ENCODE measurements around the gene THYN1. TPM values are rescaled to one million over a fixed set of nuclear protein-coding genes. Genes with fewer than 3 reads are reported as not detected.
"Not testable (repeated sequence)": the region's sequence is repeated elsewhere in the genome, so short reads cannot be mapped to it uniquely, and the experiment has no call there.

The THYN1 gene
- total RNA-seq, 3 donors from 2014 or later = 37.7 to 49.0 (median 43.3) TPM

DNA sequence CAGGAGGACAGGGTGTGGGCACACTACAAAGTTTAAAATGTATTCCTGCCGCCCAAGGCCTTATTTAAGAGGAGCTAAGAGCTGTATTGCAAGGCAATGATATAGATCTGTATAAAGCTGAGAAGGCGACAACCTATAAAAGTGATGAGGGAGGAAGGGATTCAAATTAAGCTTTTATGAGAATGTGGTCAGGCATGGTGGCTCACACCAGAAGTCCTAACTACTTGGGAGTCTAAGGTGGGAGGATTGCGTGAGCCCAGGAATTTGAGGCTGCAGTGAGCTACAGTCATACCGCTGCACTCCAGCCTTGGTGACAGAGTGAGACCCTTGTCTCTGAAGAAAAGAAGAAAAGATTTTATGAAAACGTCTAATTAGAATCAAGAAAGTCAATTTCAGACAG, 13.3 kb upstream of the THYN1 start:
- Mint-ChIP-seq H3K27me3 (ENCODE audit: low read depth) (no peaks in the 10 kb centered on the region), H3K36me3 (ENCODE audit: insufficient read depth) (peaks cover 4% of the 10 kb centered on the region), H3K4me3 (no peak overlapping the region), H3K9me3 (no peaks in the 10 kb centered on the region), H3K4me1 (ENCODE audit: low read depth) (peaks cover 16% of the 10 kb centered on the region)
- DNase-seq (no peak), ATAC-seq (no peak)

DNA sequence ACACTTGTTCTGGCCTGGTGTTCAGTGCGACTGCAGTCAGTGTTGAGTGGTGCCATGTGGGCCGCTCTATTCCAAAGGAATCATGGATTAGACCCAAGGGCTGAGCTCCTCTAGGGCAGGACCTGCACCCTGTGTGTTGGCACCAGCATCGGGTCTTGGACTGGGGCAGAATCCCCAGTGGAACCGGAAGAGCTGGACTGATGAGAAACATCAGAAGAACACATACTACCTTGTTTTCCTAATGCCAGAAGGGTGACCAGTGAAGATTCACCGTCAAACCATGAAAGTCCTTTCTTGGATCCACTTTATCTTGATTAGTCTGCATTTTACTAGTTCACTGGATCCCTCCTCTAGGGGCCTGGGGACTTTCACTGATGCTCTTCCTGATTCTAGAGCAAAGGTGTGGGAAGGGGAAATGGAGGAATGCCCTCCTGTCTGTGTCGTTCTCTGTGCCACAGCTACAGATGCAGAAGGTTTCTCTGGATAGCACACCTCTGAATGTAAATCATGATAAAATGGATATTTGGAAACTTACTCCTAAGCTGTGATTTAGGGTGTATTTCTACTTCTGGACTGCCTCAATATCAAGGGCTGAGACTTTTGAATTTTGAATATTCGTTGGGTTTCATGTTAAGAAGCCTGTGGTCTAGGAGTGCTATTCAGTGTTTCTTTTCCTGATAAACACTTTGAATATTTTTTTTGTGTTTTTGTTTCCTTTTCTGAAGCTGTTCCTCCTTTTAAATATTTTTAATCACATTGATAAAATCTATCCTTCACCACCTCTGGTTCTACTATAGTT, 12.0 kb upstream of the THYN1 start:
- Mint-ChIP-seq H3K9me3 (no peaks in the 10 kb centered on the region), H3K36me3 (ENCODE audit: insufficient read depth) (peaks cover 9% of the 10 kb centered on the region), H3K4me1 (ENCODE audit: low read depth) (peaks cover 5% of the 10 kb centered on the region), H3K27me3 (ENCODE audit: low read depth) (no peaks in the 10 kb centered on the region), H3K4me3 (no peak overlapping the region)
- DNase-seq = no peak
- no peak for ATAC-seq

DNA sequence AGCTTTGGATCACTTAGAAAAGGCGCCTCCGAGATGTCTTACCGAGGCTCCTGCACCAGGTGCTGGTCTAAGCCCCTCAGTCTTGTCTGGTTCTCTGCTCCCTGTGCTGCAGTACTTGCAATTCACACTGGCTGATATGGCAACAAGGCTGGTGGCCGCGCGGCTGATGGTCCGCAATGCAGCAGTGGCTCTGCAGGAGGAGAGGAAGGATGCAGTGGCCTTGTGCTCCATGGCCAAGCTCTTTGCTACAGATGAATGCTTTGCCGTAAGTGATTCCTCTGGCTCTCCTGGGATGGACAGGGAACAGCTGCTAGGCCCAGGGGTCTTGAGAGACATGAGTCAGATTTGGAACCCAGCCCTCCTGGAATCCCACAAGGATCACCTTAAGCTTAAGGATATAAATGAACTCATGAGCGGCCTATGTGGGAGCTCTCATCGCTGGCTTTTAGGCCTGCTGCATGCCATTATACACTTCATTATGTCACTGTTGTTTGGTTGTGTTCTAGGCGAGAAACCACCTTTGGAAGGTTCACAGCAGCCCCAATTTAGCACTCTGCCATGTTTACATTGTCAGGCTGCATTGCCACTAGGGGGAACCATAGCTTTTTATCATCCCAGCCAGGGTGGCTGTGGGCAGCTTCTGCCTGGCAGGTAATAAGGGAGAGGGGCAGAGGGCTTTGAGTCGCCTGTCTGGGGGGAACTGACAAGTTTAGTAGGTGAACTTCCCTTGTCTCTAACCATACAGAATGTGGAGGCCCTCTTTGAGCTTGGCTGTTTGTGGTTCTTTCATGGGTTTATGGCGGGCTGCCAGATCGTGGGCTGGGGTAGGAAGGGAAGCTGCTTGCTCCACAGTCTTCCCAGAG, 8.7 kb upstream of the THYN1 start:
- Mint-ChIP-seq H3K27me3 (ENCODE audit: low read depth) (no peaks in the 10 kb centered on the region), H3K36me3 (ENCODE audit: insufficient read depth) (peaks cover 23% of the 10 kb centered on the region), H3K4me1 (ENCODE audit: low read depth) (no peaks in the 10 kb centered on the region), H3K4me3 (no peak overlapping the region), H3K9me3 (no peaks in the 10 kb centered on the region)
- ATAC-seq (peak; percentile 65 to 80), DNase-seq (peak; percentile 33)

DNA sequence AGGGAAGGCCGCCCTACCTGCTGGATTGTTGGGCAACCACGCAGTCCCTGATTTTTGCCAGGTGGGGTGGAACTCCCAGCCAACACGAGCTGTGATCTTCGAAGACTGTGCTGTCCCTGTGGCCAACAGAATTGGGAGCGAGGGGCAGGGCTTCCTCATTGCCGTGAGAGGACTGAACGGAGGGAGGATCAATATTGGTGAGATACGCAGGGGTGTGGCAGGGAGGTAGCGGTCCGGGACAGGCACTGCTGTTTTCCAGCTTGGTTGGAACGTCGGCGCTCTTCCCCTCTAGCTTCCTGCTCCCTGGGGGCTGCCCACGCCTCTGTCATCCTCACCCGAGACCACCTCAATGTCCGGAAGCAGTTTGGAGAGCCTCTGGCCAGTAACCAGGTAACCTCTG, 7.8 kb upstream of the THYN1 start:
- Mint-ChIP-seq H3K4me3 (no peak overlapping the region), H3K4me1 (ENCODE audit: low read depth) (peaks cover 1% of the 10 kb centered on the region), H3K36me3 (ENCODE audit: insufficient read depth) (peaks cover 23% of the 10 kb centered on the region), H3K9me3 (no peaks in the 10 kb centered on the region), H3K27me3 (ENCODE audit: low read depth) (no peaks in the 10 kb centered on the region)
- DNase-seq (no peak), ATAC-seq (no peak)

DNA sequence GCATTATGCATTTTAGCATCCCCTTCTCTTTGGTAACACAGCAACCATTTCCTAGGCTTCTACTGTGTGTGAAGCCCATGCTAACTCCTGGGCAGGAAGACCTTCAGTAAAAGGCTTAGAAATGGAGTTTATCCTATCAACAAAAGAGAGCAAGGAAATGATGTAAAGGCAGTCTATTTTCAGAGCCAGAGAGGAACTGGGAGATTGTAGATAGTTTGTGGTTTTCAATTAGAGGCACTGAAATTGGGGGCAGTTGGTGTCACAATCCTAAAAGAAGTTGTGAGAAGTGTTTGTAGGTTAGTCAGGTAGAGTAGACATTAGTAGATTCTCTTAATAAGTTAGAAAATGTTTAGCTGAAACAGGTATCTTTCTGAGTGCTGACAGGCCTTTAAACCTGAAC, 7.4 kb upstream of the THYN1 start:
- DNase-seq = no peak
- H3K27me3 Mint-ChIP-seq (ENCODE audit: low read depth) = no peaks in the 10 kb centered on the region
- H3K4me1 Mint-ChIP-seq (ENCODE audit: low read depth) = peaks cover 1% of the 10 kb centered on the region
- ATAC-seq = no peak
- H3K4me3 Mint-ChIP-seq = no peak overlapping the region
- peaks cover 23% of the 10 kb centered on the region for H3K36me3 Mint-ChIP-seq (ENCODE audit: insufficient read depth)
- H3K9me3 Mint-ChIP-seq = no peaks in the 10 kb centered on the region

DNA sequence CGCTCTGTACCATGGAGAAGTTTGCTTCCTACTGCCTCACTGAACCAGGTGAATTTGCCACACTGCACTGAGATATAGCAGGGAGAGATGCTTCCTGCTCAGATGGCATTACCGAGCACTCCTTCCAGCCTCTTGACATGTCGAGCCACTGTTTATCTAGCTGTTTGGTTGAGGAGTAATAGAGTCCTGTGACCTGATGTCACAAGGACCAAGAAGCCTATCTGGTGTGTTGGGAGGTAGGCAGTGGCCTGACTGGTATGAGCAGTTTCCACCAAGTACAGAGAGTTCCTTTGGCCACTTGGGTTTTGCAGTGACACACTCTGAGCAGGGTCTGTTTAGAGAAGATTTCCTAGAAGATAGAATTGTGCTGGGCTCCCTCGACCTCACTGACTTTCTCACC, 5.4 kb upstream of the THYN1 start:
- no peaks in the 10 kb centered on the region for H3K9me3 Mint-ChIP-seq
- ATAC-seq (no peak), DNase-seq (no peak)
- no peaks in the 10 kb centered on the region for H3K27me3 Mint-ChIP-seq (ENCODE audit: low read depth)
- peaks cover 23% of the 10 kb centered on the region for H3K36me3 Mint-ChIP-seq (ENCODE audit: insufficient read depth)
- H3K4me3 Mint-ChIP-seq = no peak overlapping the region
- peaks cover 13% of the 10 kb centered on the region for H3K4me1 Mint-ChIP-seq (ENCODE audit: low read depth)

DNA sequence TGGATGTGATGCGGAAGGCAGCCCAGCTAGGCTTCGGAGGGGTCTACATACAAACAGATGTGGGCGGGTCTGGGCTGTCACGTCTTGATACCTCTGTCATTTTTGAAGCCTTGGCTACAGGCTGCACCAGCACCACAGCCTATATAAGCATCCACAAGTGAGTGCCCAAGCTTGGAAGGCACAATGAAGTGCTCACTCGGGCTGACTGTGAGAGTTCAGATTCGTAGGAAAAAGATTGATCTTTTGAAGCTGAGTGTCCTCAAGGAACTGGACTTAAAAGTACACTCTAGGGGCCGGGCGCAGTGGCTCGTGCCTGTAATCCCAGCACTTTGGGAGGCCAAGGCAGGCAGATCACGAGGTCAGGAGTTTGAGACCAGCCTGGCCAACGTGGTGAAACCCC, 3.9 kb upstream of the THYN1 start:
- DNase-seq (no peak), ATAC-seq (no peak)
- H3K4me1 Mint-ChIP-seq (ENCODE audit: low read depth) = peaks cover 21% of the 10 kb centered on the region
- H3K36me3 Mint-ChIP-seq (ENCODE audit: insufficient read depth) = peaks cover 21% of the 10 kb centered on the region
- no peaks in the 10 kb centered on the region for H3K27me3 Mint-ChIP-seq (ENCODE audit: low read depth)
- H3K9me3 Mint-ChIP-seq = no peaks in the 10 kb centered on the region
- no peak overlapping the region for H3K4me3 Mint-ChIP-seq

DNA sequence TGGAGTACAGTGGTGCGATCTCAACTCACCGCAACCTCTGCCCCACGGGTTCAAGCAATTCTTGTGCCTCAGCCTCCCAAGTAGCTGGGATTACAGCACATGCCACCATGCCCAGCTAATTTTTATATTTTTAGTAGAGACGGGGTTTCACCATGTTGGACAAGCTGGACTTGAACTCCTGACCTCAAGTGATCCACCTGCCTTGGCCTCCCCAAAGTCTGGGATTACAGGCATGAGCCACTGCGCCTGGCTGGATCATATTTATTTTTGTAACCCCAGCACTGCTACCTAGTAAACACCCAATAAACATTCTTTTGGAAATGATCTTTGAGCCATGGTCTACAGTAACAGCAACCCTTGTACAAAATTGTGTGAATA, 2.0 kb upstream of the THYN1 start:
- not testable (repeated sequence) for ATAC-seq; H3K4me3 Mint-ChIP-seq; H3K27me3 Mint-ChIP-seq (ENCODE audit: low read depth); DNase-seq; H3K9me3 Mint-ChIP-seq
- Mint-ChIP-seq H3K36me3 (ENCODE audit: insufficient read depth) (peaks cover 15% of the 10 kb centered on the region), H3K4me1 (ENCODE audit: low read depth) (peaks cover 28% of the 10 kb centered on the region)

DNA sequence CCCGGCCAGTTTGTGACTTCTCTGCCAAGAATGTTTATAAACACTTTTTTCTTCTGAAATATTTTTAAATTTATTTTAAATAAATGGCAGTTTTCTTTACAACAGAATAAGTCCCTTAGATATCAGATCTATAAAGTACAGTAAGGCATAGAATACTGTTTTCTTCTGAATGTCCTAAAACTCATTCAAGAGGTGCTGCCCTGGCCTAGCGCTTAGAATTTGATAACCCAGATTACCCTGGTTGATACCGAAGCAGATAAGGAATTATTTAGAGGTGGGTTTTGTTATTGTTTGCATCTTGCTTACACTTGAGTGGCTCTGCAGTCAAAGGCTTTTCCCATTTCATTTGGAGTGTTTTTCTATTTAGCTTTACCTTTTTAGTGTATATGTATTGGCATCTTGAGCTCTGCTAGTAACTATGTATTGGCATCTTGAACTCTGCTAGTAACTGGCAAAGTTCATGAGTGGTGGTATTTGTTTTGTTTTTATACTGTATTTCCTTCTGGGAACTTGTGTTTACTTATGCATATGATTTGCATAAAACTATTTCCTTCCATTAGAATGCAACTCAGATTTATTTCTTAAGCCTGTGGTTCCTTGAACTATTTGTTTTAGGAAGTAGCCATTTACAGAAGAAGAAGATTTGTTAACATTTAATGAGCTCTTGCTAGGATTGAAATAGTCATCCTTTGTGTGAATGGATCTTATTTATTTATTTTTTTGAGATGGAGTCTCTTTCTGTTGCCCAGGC, 1.5 kb upstream of the THYN1 start:
- ATAC-seq (no peak), DNase-seq (no peak)
- H3K36me3 Mint-ChIP-seq (ENCODE audit: insufficient read depth) = peaks cover 11% of the 10 kb centered on the region
- no peaks in the 10 kb centered on the region for H3K9me3 Mint-ChIP-seq
- H3K27me3 Mint-ChIP-seq (ENCODE audit: low read depth) = no peaks in the 10 kb centered on the region
- peaks cover 28% of the 10 kb centered on the region for H3K4me1 Mint-ChIP-seq (ENCODE audit: low read depth)
- H3K4me3 Mint-ChIP-seq = peak overlapping the region; percentile 96

DNA sequence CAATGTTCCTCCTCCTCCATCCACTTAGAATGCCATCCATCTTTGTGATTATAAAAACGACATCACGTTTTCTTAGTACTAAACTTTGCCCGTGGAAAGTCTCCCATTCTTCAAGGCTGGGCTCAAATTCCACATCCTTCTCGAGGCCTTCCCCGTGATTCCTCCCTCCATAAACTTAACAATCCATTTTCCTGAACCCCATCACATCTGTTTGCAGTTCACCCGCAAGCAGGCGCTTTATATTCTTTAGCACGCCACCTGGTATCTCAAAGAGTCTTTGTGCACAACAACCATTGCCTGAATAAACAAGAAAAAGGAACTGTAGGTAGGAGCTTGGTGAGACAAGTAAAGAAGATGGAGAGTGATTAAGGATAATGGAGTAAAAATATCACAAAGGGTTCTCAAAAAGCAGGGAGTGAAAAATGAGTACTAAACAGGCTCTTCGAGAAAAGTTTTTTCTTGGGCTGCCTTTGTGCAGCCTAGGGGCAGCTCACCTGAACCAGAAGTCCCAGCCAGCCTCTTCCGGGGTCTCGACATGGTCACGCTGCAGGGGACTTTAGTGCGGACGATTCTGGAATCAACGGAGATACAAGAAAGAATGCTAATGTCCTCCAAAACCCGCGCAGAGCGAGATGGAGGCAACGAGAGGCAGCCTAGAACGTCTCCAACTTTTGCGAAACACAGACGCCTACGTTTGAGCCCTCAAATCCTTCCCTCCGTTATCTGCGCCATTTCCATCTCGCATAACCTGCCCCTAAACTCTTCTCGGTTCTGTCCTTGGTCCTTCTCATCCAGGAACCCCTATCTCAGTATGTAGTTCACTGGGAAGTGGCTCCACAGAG, 585 bp downstream of the THYN1 start:
- ATAC-seq (peak; percentile 27 to 30), DNase-seq (no peak)
- Mint-ChIP-seq H3K4me3 (peak overlapping the region; percentile 96), H3K4me1 (ENCODE audit: low read depth) (peaks cover 33% of the 10 kb centered on the region), H3K36me3 (ENCODE audit: insufficient read depth) (peaks cover 18% of the 10 kb centered on the region), H3K27me3 (ENCODE audit: low read depth) (no peaks in the 10 kb centered on the region), H3K9me3 (no peaks in the 10 kb centered on the region)

DNA sequence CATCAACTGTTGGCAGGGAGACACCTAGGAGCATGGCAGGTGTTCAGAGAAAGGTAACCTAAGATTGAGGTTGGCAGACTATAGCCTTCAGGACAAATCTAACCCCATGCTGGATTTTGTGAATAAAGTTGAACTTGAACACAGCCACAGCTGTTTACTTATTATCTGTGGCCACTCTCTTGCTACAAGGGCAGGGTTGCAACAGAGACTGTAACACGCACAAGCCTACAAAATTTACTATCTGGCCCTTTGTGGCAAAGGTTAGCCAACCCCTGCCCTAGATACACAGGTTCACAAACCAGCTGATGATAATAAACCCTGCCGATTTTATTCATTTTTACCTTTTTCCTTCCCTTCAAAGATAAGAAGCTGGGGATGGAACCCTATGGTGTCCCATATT, 2.5 kb downstream of the THYN1 start:
- Mint-ChIP-seq H3K4me1 (ENCODE audit: low read depth) (peaks cover 32% of the 10 kb centered on the region), H3K27me3 (ENCODE audit: low read depth) (no peaks in the 10 kb centered on the region), H3K4me3 (no peak overlapping the region), H3K9me3 (no peaks in the 10 kb centered on the region), H3K36me3 (ENCODE audit: insufficient read depth) (peaks cover 26% of the 10 kb centered on the region)
- ATAC-seq (no peak), DNase-seq (no peak)

DNA sequence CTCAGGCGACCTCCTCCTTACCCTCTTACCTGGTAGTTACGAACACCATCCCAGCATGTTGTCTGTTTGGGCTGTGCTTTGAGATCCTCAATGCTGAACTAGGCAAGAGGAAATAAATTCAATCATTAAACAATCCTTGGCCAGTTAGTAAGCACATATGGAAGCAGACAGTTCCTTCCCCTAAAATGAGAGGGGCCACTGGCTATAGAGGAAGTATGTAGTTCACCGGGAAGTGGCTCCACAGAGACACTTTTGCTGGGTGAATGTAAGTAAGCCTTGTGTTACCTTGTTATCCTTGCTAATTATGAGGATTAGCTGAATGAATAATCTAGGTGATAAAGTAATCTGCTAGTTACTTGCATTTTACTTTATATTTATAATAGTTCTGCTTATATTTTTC, 2.9 kb downstream of the THYN1 start:
- Mint-ChIP-seq H3K36me3 (ENCODE audit: insufficient read depth) (peaks cover 26% of the 10 kb centered on the region), H3K4me3 (no peak overlapping the region), H3K9me3 (no peaks in the 10 kb centered on the region), H3K4me1 (ENCODE audit: low read depth) (peaks cover 31% of the 10 kb centered on the region), H3K27me3 (ENCODE audit: low read depth) (no peaks in the 10 kb centered on the region)
- no peak for DNase-seq
- ATAC-seq = no peak

DNA sequence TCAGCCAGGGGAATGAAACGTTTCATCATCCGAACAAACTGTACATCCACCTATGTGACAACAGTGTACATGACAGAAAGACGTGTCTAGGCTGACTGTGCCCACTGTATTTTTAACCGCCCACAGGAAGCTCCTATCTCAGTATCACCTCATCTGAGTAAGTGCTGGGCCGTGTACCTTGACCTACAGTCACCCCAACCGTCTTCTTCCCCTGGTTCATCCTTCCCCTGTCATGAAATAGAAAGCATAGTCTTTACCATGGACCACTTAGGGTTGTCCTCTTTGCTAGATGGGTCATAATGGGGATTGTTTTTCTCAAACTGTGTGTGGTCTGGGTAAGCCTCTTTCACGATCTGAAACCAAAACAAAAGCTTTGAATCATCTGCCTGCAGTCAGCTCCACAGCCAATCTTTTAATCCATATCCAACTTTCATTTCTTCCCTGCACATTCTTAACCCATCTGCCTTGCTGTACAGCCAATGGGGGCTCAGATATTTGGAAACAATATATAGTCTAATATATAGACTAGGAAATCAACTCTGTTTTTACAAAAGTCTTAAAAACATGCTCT, 4.2 kb downstream of the THYN1 start:
- H3K27me3 Mint-ChIP-seq (ENCODE audit: low read depth) = no peaks in the 10 kb centered on the region
- peaks cover 21% of the 10 kb centered on the region for H3K4me1 Mint-ChIP-seq (ENCODE audit: low read depth)
- ATAC-seq (peak; percentile 4 to 9), DNase-seq (no peak)
- peaks cover 33% of the 10 kb centered on the region for H3K36me3 Mint-ChIP-seq (ENCODE audit: insufficient read depth)
- no peak overlapping the region for H3K4me3 Mint-ChIP-seq
- no peaks in the 10 kb centered on the region for H3K9me3 Mint-ChIP-seq
